HCT116 (cell line): ENCODE measurements around the gene C2CD3. TPM values are rescaled to one million over a fixed set of nuclear protein-coding genes. Genes with fewer than 3 reads are reported as not detected.

Experiments used
- ATAC-seq: fragments of 200-7000 bp; cut with Tn5 transposase; 2 replicates; pipeline ENCODE4 v1.9.1; 2020; ENCODE audit warnings: mild to moderate bottlenecking, moderate library complexity
- BruUV-seq: library from RNA; stranded (reverse); fragments of 400-500 nt; replicated peaks from 2 replicates; lab custom pipeline; 2021; lab: Mats Ljungman, UMichigan
- CTCF ChIA-PET: fragments of 300-600 bp; sonication (Branson Sonifier 250); formaldehyde crosslinking; loops from one replicate; lab custom pipeline; 2021; ENCODE audit warnings: antibody characterized with exemption; lab: Charles Lee
- POLR2A ChIA-PET: fragments of 300-600, 350-600 bp; sonication (Branson Sonifier 250); formaldehyde crosslinking; loops from one replicate; lab custom pipeline; 2021; ENCODE audit warnings: antibody characterized with exemption; lab: Charles Lee
- RAD21 ChIA-PET, 2 experiments: fragments of 300-600 bp; sonication (Branson Sonifier 250); formaldehyde crosslinking; loops; one replicate each; lab custom pipeline; 2023; ENCODE audit warnings: low total read pairs in 2 of 2; ENCODE audit not compliant: uncharacterized antibody in 2 of 2, unreplicated experiment in 2 of 2, low non-redundant PET in 1 of 2; lab: Charles Lee
- DNase-seq: peaks from one replicate; pipeline ENCODE4 v3.0.0-alpha.2; 2010; ENCODE audit warnings: low read depth, low spot score
- H2AFZ ChIP-seq: fragments of 200-600 bp; shearing (Covaris generic), sonication (generic); 2 replicates; pipeline ENCODE4 v1.6.1; 2017; ENCODE audit warnings: low read depth, mixed run types, mixed read lengths, antibody characterized with exemption, low read length; ENCODE audit not compliant: poor library complexity, severe bottlenecking
- H3K27ac ChIP-seq: 2 replicates; pipeline ENCODE4 v1.5.1; 2012; ENCODE audit warnings: low read depth, low read length
- H3K27me3 ChIP-seq: fragments of 200-600 bp; sonication (generic); 2 replicates; pipeline ENCODE4 v1.6.1; 2016; ENCODE audit warnings: mixed run types, low read length, mixed read lengths; ENCODE audit not compliant: insufficient read depth
- H3K36me3 ChIP-seq, 2 experiments: fragments of 200-500 bp in 1 of 2; fragments of 200-600 bp in 1 of 2; sonication (Bioruptor generic) in 1 of 2; sonication (generic) in 1 of 2; 2 replicates each; pipeline versions ENCODE4 v1.5.1 to v1.6.1; 2014 to 2016; ENCODE audit warnings: low read length in 2 of 2, inconsistent platforms in 1 of 2, mixed read lengths in 1 of 2, mixed run types in 1 of 2; ENCODE audit not compliant: insufficient read depth in 2 of 2, control insufficient read depth in 1 of 2
- H3K4me1 ChIP-seq, 2 experiments: fragments of 200-600 bp in 1 of 2; sonication (generic) in 1 of 2; 2 replicates each; pipeline versions ENCODE4 v1.5.1 to v1.6.1; 2012 to 2017; ENCODE audit warnings: low read length in 2 of 2, inconsistent platforms in 1 of 2, mild to moderate bottlenecking in 1 of 2, mixed read lengths in 1 of 2, mixed run types in 1 of 2, moderate library complexity in 1 of 2; ENCODE audit not compliant: insufficient read depth in 2 of 2, control insufficient read depth in 1 of 2
- H3K4me2 ChIP-seq: fragments of 200-600 bp; sonication (generic); 2 replicates; pipeline ENCODE4 v1.6.1; 2017; ENCODE audit warnings: mixed run types, low read length, mixed read lengths
- H3K4me3 ChIP-seq, 2 experiments: fragments of 200-600 bp in 1 of 2; sonication (generic) in 1 of 2; replicated peaks in 1 of 2; 2 replicates each; pipeline ENCODE4 v1.5.1; 2011 to 2016; ENCODE audit warnings: low read length in 2 of 2, control low read depth in 1 of 2, low read depth in 1 of 2, mild to moderate bottlenecking in 1 of 2, mixed read lengths in 1 of 2, mixed run types in 1 of 2
- H3K79me2 ChIP-seq: fragments of 200-600 bp; sonication (generic); 2 replicates; pipeline ENCODE4 v1.6.1; 2017; ENCODE audit warnings: mild to moderate bottlenecking, mixed run types, low read length, moderate library complexity, mixed read lengths; ENCODE audit not compliant: insufficient read depth
- H3K9ac ChIP-seq: fragments of 200-600 bp; sonication (generic); 2 replicates; pipeline ENCODE4 v1.6.1; 2016; ENCODE audit warnings: low read length, mixed read lengths
- H3K9me2 ChIP-seq: fragments of 200-600 bp; sonication (generic), shearing (Covaris generic); 2 replicates; pipeline ENCODE4 v1.6.1; 2017; ENCODE audit warnings: mixed run types, mild to moderate bottlenecking, moderate library complexity; ENCODE audit not compliant: insufficient read depth
- H3K9me3 ChIP-seq, 2 experiments: fragments of 200-500 bp in 1 of 2; fragments of 200-600 bp in 1 of 2; sonication (Bioruptor generic) in 1 of 2; sonication (generic) in 1 of 2; 2 replicates each; pipeline ENCODE4 v1.6.1; 2014 to 2017; ENCODE audit warnings: low read length in 2 of 2, mixed read lengths in 2 of 2, inconsistent platforms in 1 of 2, low read depth in 1 of 2, mild to moderate bottlenecking in 1 of 2, mixed run types in 1 of 2, moderate library complexity in 1 of 2; ENCODE audit not compliant: control insufficient read depth in 1 of 2, insufficient read depth in 1 of 2
- H4K20me1 ChIP-seq: fragments of 200-600 bp; sonication (generic), shearing (Covaris generic); 2 replicates; pipeline ENCODE4 v1.6.1; 2017; ENCODE audit warnings: mixed run types, mild to moderate bottlenecking, moderate library complexity; ENCODE audit not compliant: insufficient read depth
- ATF3 ChIP-seq: IDR thresholded peaks from 2 replicates; pipeline ENCODE4 v1.6.1; 2012
- CBX3 ChIP-seq: IDR thresholded peaks from 2 replicates; pipeline ENCODE4 v1.6.1; 2012; ENCODE audit warnings: low read depth
- CEBPB ChIP-seq: IDR thresholded peaks from 2 replicates; pipeline ENCODE4 v1.6.1; 2012; ENCODE audit warnings: low read depth
- EGR1 ChIP-seq: IDR thresholded peaks from 2 replicates; pipeline ENCODE4 v1.6.1; 2012; ENCODE audit warnings: low read depth
- ELF1 ChIP-seq: IDR thresholded peaks from 2 replicates; pipeline ENCODE4 v1.6.1; 2012; ENCODE audit warnings: low read depth, borderline replicate concordance
- FOSL1 ChIP-seq: IDR thresholded peaks from 2 replicates; pipeline ENCODE4 v1.6.1; 2012; ENCODE audit warnings: low read depth
- JUND ChIP-seq: IDR thresholded peaks from 2 replicates; pipeline ENCODE4 v1.6.1; 2012
- SIN3A ChIP-seq: IDR thresholded peaks from 2 replicates; pipeline ENCODE4 v1.6.1; 2012; ENCODE audit warnings: low read depth
- SRF ChIP-seq: IDR thresholded peaks from 2 replicates; pipeline ENCODE4 v1.6.1; 2012; ENCODE audit warnings: low read depth
- YY1 ChIP-seq: IDR thresholded peaks from 2 replicates; pipeline ENCODE4 v1.6.1; 2011; ENCODE audit warnings: low read length, low read depth, moderate library complexity, mild to moderate bottlenecking; ENCODE audit not compliant: insufficient replicate concordance; ENCODE audit errors: extremely low read depth
- intact Hi-C: fragments of 100-400 bp; cut with micrococcal nuclease; formaldehyde crosslinking; loops from 2 replicates; pipeline ENCODE4 v1.10.0; 2022
- total RNA-seq: library from RNA; stranded (reverse); gene quantifications from one replicate; pipeline ENCODE4 v1.2.1, GENCODE V29; 2021; ENCODE audit not compliant: unreplicated experiment

The C2CD3 gene
- total RNA-seq, 1 experiment from 2014 or later: 30.6 TPM

GRCh38 chr11:74185285-74185684 lies 14.5 kb upstream of the C2CD3 start:
- Histone ChIP-seq H3K9me2 (no peaks in the 10 kb centered on the region), H3K27ac (no peak overlapping the region), H3K27me3 (no peaks in the 10 kb centered on the region), H4K20me1 (peaks cover 22% of the 10 kb centered on the region; the same call in 1 of the 2 replicates), H3K79me2 (peaks cover 91% of the 10 kb centered on the region), H3K4me1 (peaks cover 2 to 19% of the 10 kb centered on the region in 2 experiments; a peak in 2 of 4 replicates), H3K36me3 (no peaks in the 10 kb centered on the region), H3K4me2 (no peak overlapping the region), H3K4me3 (no peak overlapping the region), H2AFZ (no peak overlapping the region), H3K9ac (no peak overlapping the region), H3K9me3 (no peaks in the 10 kb centered on the region)
- CTCF ChIA-PET: no interaction called here
- RAD21 ChIA-PET: no interaction called here
- POLR2A ChIA-PET: no interaction called here
- ATAC-seq: no peak
- no TSS peak for BruUV-seq
- TF ChIP-seq EGR1: no peak
- TF ChIP-seq JUND: no peak
- TF ChIP-seq FOSL1: no peak
- no peak for TF ChIP-seq CEBPB
- no peak for TF ChIP-seq CBX3
- TF ChIP-seq ELF1: no peak
- no peak for TF ChIP-seq ATF3
- no peak for TF ChIP-seq YY1
- no peak for TF ChIP-seq SIN3A
- intact Hi-C loops: no loop called here
- DNase-seq: no peak

DNA sequence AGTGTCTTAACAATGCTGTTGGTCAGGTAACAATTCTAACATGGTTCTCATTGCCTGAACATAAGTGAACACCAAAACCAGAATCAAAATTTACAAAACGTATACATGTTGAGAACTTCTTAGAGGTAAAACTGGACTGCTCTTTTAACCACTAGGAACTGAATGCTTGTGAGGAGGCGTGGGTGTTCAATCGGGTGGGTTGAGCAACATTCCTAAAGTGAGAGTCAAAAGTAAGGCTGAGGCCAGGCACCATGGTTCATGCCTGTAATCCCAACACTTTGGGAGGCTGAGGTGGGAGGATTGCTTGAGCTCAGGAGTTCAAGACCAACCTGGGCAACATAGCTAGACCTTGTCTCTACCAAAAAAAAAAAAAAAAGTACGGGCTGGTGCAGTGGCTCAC lies 11.8 kb upstream of the C2CD3 start:
- Histone ChIP-seq H4K20me1 (peaks cover 23% of the 10 kb centered on the region; the same call in 1 of the 2 replicates), H2AFZ (no peak overlapping the region), H3K9me2 (no peaks in the 10 kb centered on the region), H3K4me3 (no peak overlapping the region), H3K9ac (no peak overlapping the region), H3K27ac (no peak overlapping the region), H3K4me2 (peak overlapping the region; percentile 28), H3K9me3 (no peaks in the 10 kb centered on the region), H3K4me1 (peaks cover 2 to 31% of the 10 kb centered on the region in 2 experiments; a peak in 2 of 4 replicates), H3K79me2 (peaks cover 97% of the 10 kb centered on the region), H3K36me3 (no peaks in the 10 kb centered on the region), H3K27me3 (no peaks in the 10 kb centered on the region)
- BruUV-seq: no TSS peak
- no peak for DNase-seq
- TF ChIP-seq EGR1 (peak; percentile 40; the same call in 1 of the 2 replicates), ELF1 (no peak), CEBPB (no peak), SRF (no peak)
- intact Hi-C loops: no loop called here
- RAD21 ChIA-PET: no interaction called here
- POLR2A ChIA-PET: no interaction called here
- ATAC-seq: peak; percentile 52; the same call in 1 of the 2 replicates
- CTCF ChIA-PET: interaction anchor here (0.7 to 1.4 kb wide), 2 partner anchors 38 to 73 kb away, joined by 3 read pairs; no protein-coding TSS in a partner anchor
